Neural progenitor cell (in vitro differentiated cells): ENCODE measurements around the gene ZBTB20. TPM values are rescaled to one million over a fixed set of nuclear protein-coding genes. Genes with fewer than 3 reads are reported as not detected.

Experiments
- DNase-seq: peaks from one replicate; pipeline ENCODE4 v3.0.0-alpha.2; 2016; ENCODE audit warnings: low spot score
- H2AFZ ChIP-seq: fragments of 200-600 bp; sonication (generic); replicated peaks from 2 replicates; pipeline ENCODE4 v1.6.1; 2016; ENCODE audit warnings: antibody characterized with exemption
- H3F3A ChIP-seq: fragments of 200-600 bp; sonication (generic); 2 replicates; pipeline ENCODE4 v1.6.1; 2016; ENCODE audit warnings: antibody characterized with exemption, low read depth
- H3K27ac ChIP-seq: fragments of 200-600 bp; sonication (generic); 2 replicates; pipeline ENCODE4 v1.5.1; 2016; ENCODE audit warnings: mild to moderate bottlenecking
- H3K27me3 ChIP-seq: fragments of 200-600 bp; sonication (generic); 2 replicates; pipeline ENCODE4 v1.6.1; 2016; ENCODE audit warnings: mild to moderate bottlenecking, moderate library complexity
- H3K36me3 ChIP-seq: fragments of 200-600 bp; sonication (generic); 2 replicates; pipeline ENCODE4 v1.5.1; 2016
- H3K4me1 ChIP-seq: fragments of 200-600 bp; sonication (generic); 2 replicates; pipeline ENCODE4 v1.6.1; 2016; ENCODE audit warnings: mixed run types
- H3K4me2 ChIP-seq: fragments of 200-600 bp; sonication (generic); 2 replicates; pipeline ENCODE4 v1.6.1; 2016
- H3K4me3 ChIP-seq: fragments of 200-600 bp; sonication (generic); 2 replicates; pipeline ENCODE4 v1.5.1; 2016
- H3K79me2 ChIP-seq: fragments of 200-600 bp; sonication (generic); 2 replicates; pipeline ENCODE4 v1.6.1; 2016; ENCODE audit warnings: low read depth
- H3K9ac ChIP-seq: fragments of 200-600 bp; sonication (generic); 2 replicates; pipeline ENCODE4 v1.6.1; 2016
- H3K9me3 ChIP-seq: fragments of 200-600 bp; sonication (generic); 2 replicates; pipeline ENCODE4 v1.5.1; 2016; ENCODE audit warnings: low read depth
- H4K20me1 ChIP-seq: fragments of 200-600 bp; sonication (generic); 2 replicates; pipeline ENCODE4 v1.6.1; 2016; ENCODE audit warnings: low read depth
- H3K27ac Mint-ChIP-seq: 3 replicates; pipeline ENCODE4 v1.8.0; 2021; ENCODE audit warnings: mixed read lengths
- H3K27me3 Mint-ChIP-seq: 2 replicates; pipeline ENCODE4 v1.8.0; 2022; ENCODE audit warnings: low read depth, mild to moderate bottlenecking, inconsistent platforms, moderate library complexity, mixed read lengths; ENCODE audit not compliant: insufficient read depth
- H3K36me3 Mint-ChIP-seq: 3 replicates; pipeline ENCODE4 v1.8.0; 2021; ENCODE audit warnings: mixed read lengths
- H3K4me1 Mint-ChIP-seq: 3 replicates; pipeline ENCODE4 v1.8.0; 2021; ENCODE audit warnings: mixed read lengths
- H3K4me3 Mint-ChIP-seq: 3 replicates; pipeline ENCODE4 v1.8.0; 2021; ENCODE audit warnings: mild to moderate bottlenecking, moderate library complexity, mixed read lengths
- H3K9me3 Mint-ChIP-seq: 3 replicates; pipeline ENCODE4 v1.8.0; 2020; ENCODE audit warnings: mixed read lengths
- CTCF ChIP-seq: fragments of 200-600 bp; sonication (generic); IDR thresholded peaks from 2 replicates; pipeline ENCODE4 v1.5.1; 2017; ENCODE audit warnings: antibody characterized with exemption, mild to moderate bottlenecking
- EZH2 ChIP-seq: fragments of 200-600 bp; sonication (generic); IDR thresholded peaks from 2 replicates; pipeline ENCODE4 v1.6.1; 2017; ENCODE audit warnings: antibody characterized with exemption, mild to moderate bottlenecking, moderate library complexity
- EZH2phosphoT487 ChIP-seq: fragments of 200-600 bp; sonication (generic); IDR thresholded peaks from 2 replicates; pipeline ENCODE4 v1.6.1; 2017; ENCODE audit warnings: antibody characterized with exemption
- total RNA-seq: library from RNA; depleted of rRNA; stranded (reverse); fragments of >200 nt; gene quantifications from 2 replicates; pipeline ENCODE4 v1.2.3, GENCODE V29; 2015; ENCODE audit warnings: low replicate concordance

Gene ZBTB20
- total RNA-seq, 1 donor from 2014 or later = 1.9 TPM

DNA sequence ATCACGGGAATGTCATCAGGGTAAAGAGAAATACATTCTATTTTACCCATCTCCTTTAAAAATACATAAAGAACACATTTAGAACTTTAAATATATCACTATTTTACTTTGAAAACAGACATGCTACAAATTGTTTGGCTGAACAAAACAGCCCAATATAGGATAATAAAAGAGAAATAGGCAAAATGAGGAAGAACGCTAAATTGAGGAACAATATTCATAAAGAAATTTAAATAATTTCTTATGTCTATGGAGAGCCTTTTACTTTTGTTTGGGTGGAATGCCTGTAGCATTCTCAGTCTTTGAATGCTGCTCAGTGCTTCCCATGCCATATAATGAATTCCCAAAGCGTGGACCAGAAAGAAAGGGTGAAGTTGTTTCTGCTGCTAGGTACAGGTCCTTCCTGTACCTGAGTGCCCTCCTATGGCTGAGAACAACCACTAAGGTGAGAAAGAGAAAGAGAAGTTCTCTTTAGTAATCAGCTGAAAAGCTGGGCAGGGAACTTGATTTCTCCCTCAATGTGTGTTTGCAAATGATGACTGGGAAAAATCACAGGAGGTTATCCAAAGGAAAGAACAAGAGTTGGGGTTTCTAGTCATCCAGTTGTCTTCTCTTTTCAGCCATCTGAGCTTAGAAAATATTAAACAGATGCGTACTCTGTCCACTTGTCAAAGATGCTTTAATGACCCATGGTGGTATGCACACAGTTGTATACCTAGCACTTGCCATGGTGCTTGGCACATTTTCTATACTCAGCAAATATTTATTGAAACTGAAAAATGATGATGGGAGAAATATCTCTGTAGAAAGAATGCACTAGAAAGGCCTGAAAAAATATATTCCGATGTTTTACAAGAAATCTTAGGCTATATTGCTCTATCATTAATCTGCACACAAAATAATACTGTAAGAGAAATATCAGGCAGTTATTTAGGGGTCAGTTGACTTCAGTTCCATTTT, 448.7 kb downstream of the ZBTB20 start:
- no peaks in the 10 kb centered on the region for H3K36me3 Mint-ChIP-seq
- no peak overlapping the region for H3K27ac Mint-ChIP-seq
- Histone ChIP-seq H3K79me2 (no peaks in the 10 kb centered on the region), H3K27ac (no peak overlapping the region), H3K27me3 (no peaks in the 10 kb centered on the region), H3K4me1 (peaks cover 3% of the 10 kb centered on the region), H3K36me3 (no peaks in the 10 kb centered on the region), H3K9me3 (no peaks in the 10 kb centered on the region), H3F3A (no peaks in the 10 kb centered on the region), H4K20me1 (no peaks in the 10 kb centered on the region), H3K9ac (no peak overlapping the region), H3K4me3 (no peak overlapping the region), H3K4me2 (no peak overlapping the region), H2AFZ (no peak overlapping the region)
- no peaks in the 10 kb centered on the region for H3K9me3 Mint-ChIP-seq
- DNase-seq = no peak
- H3K4me3 Mint-ChIP-seq = no peak overlapping the region
- H3K27me3 Mint-ChIP-seq = no peaks in the 10 kb centered on the region
- TF ChIP-seq EZH2phosphoT487 = no peak
- no peak for TF ChIP-seq CTCF
- H3K4me1 Mint-ChIP-seq = peaks cover 5% of the 10 kb centered on the region

GRCh38 chr3:114697401-114697800, 449.7 kb downstream of the ZBTB20 start:
- no peaks in the 10 kb centered on the region for H3F3A ChIP-seq
- no peaks in the 10 kb centered on the region for H3K27me3 ChIP-seq
- H3K4me3 Mint-ChIP-seq = no peak overlapping the region
- H4K20me1 ChIP-seq = no peaks in the 10 kb centered on the region
- H3K4me1 ChIP-seq = peaks cover 3% of the 10 kb centered on the region
- H3K27me3 Mint-ChIP-seq = no peaks in the 10 kb centered on the region
- no peaks in the 10 kb centered on the region for H3K9me3 Mint-ChIP-seq
- H3K9me3 ChIP-seq = no peaks in the 10 kb centered on the region
- H3K4me1 Mint-ChIP-seq = peaks cover 5% of the 10 kb centered on the region
- H3K27ac ChIP-seq = no peak overlapping the region
- no peaks in the 10 kb centered on the region for H3K79me2 ChIP-seq
- H2AFZ ChIP-seq = no peak overlapping the region
- H3K9ac ChIP-seq = no peak overlapping the region
- no peak for TF ChIP-seq EZH2
- TF ChIP-seq EZH2phosphoT487 = no peak
- TF ChIP-seq CTCF = no peak
- H3K36me3 ChIP-seq = no peaks in the 10 kb centered on the region
- no peak overlapping the region for H3K27ac Mint-ChIP-seq
- H3K4me3 ChIP-seq = no peak overlapping the region
- H3K4me2 ChIP-seq = no peak overlapping the region
- DNase-seq = no peak
- H3K36me3 Mint-ChIP-seq = peaks cover 1% of the 10 kb centered on the region

- H3K9me3 Mint-ChIP-seq = no peaks in the 10 kb centered on the region
- no peaks in the 10 kb centered on the region for H3K27me3 Mint-ChIP-seq
- H3K79me2 ChIP-seq = no peaks in the 10 kb centered on the region
- H3K4me3 ChIP-seq = no peak overlapping the region
- H3K36me3 Mint-ChIP-seq = peaks cover 1% of the 10 kb centered on the region
- H3K27ac ChIP-seq = no peak overlapping the region
- no peaks in the 10 kb centered on the region for H4K20me1 ChIP-seq
- no peak overlapping the region for H2AFZ ChIP-seq
- no peaks in the 10 kb centered on the region for H3K27me3 ChIP-seq
- no peak overlapping the region for H3K4me3 Mint-ChIP-seq
- no peaks in the 10 kb centered on the region for H3K36me3 ChIP-seq
- H3K4me1 Mint-ChIP-seq = peaks cover 8% of the 10 kb centered on the region
- no peak overlapping the region for H3K27ac Mint-ChIP-seq
- TF ChIP-seq EZH2phosphoT487 (no peak), CTCF (no peak), EZH2 (no peak)
- H3K9ac ChIP-seq = no peak overlapping the region
- no peaks in the 10 kb centered on the region for H3F3A ChIP-seq
- H3K4me2 ChIP-seq = no peak overlapping the region
- H3K9me3 ChIP-seq = no peaks in the 10 kb centered on the region
- peaks cover 3% of the 10 kb centered on the region for H3K4me1 ChIP-seq
- DNase-seq = no peak
Measured at GRCh38 chr3:114694251-114694650, 452.8 kb downstream of the ZBTB20 start.
